MG63 (cell line): Measurements from ENCODE around the gene ZYG11B. TPM values are rescaled to one million over a fixed set of nuclear protein-coding genes. Genes with fewer than 3 reads are reported as not detected.
"Not testable (repeated sequence)": the region's sequence is repeated elsewhere in the genome, so short reads cannot be mapped to it uniquely, and the experiment has no call there.

Experiments
- DNase-seq: peaks from one replicate; pipeline ENCODE4 v3.0.0-alpha.2; 2020
- H3K27me3 ChIP-seq: fragments of 250-450 bp; sonication (Bioruptor Pico); 2 replicates; pipeline ENCODE4 v1.5.1; 2020; ENCODE audit warnings: mild to moderate bottlenecking, moderate library complexity
- H3K36me3 ChIP-seq: fragments of 250-450 bp; sonication (Bioruptor Pico); 2 replicates; pipeline ENCODE4 v1.5.1; 2020; ENCODE audit warnings: mild to moderate bottlenecking, moderate library complexity
- H3K4me3 ChIP-seq: fragments of 250-450 bp; sonication (Bioruptor Pico); 2 replicates; pipeline ENCODE4 v1.5.1; 2020; ENCODE audit warnings: mild to moderate bottlenecking, moderate library complexity
- H3K9me3 ChIP-seq: fragments of 250-450 bp; sonication (Bioruptor Pico); 2 replicates; pipeline ENCODE4 v1.5.1; 2020; ENCODE audit warnings: mild to moderate bottlenecking, moderate library complexity
- total RNA-seq: library from RNA; depleted of rRNA; stranded (reverse); fragments of >200 nt; shearing (Covaris generic); gene quantifications from 2 replicates; pipeline ENCODE4 v1.2.3, GENCODE V29; 2014; ENCODE audit warnings: low replicate concordance; rRNA removed

ZYG11B gene
- total RNA-seq: 9.9 and 15.8 TPM in 2 replicates

DNA sequence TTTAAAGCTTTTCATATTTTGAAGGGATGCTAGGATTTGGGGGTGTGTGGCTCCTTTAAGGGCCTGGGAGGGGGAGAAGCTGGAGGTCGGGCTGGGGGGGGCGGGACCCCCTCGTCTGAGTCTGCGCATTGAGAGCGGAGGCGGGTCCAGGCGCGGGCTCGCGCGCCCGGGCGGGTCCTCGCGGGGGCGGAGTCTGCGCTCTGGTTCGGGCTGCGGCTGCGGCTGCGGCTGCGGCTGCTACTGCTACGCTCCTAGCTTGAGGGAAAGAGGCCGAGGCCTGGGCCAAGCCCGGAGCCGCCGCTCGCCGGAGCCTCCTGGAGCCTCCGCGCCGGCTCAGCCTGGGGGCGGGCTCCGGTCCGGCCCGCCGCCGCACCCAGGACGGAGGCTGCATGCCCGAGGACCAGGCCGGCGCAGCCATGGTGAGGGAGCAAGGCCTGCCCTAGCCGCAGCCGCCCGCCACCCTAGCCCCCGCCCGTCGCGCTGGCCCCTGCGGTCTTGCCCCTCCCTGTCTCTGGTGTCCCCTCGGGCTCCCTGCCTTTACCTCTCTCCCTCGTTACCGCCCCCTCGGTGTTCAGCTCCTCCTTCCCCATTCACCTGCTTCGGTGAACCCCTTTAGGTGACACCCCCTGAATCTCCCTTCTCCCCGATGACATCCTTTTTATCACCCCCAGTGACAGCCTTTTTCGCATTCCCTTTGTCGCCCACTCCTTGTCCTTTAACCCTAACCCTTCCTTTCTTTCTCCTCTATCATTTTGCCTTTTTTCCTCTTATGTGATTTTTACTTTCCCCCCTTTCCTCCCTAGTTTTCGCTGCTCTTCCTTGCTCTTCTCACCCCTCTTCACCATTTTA is at the start of gene ZYG11B:
TSS of gene ZYG11B (plus strand) at position 189 of the 849 bp plus-strand sequence. CDS start at position 390, 201 bp downstream.
- peak within 1 kb of the TSS; percentile 80 for H3K4me3 ChIP-seq
- no peaks in the 10 kb centered on the region for H3K36me3 ChIP-seq
- peak; percentile 87 for DNase-seq
- no peaks in the 10 kb centered on the region for H3K27me3 ChIP-seq
- no peaks in the 10 kb centered on the region for H3K9me3 ChIP-seq

GRCh38 chr1:52677076-52677806 is 49.0 kb upstream of the ZYG11B start:
- DNase-seq: no peak
- Histone ChIP-seq H3K36me3 (no peaks in the 10 kb centered on the region), H3K27me3 (no peaks in the 10 kb centered on the region), H3K9me3 (no peaks in the 10 kb centered on the region), H3K4me3 (no peak overlapping the region)

DNA sequence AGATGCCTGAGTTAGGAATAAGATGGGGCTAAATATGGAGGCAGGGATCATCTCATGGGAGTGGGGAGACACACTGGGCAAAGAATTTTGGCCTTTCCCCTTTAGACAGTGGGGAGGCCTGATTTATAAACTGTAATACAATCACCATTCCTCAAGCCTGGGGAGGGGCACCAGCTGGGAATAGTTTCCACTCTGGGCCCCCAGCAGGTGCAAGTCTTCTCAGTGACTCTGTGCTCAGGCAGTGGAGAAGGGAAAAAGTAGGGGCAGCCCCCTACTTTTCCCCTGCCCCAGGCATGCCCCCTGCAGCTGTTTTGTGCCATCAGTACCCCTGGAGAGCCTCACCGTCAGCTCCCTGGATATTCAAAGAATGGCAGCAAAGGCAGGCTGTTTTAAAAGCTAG is 47.2 kb upstream of the ZYG11B start:
- Histone ChIP-seq H3K36me3 (peaks cover 1% of the 10 kb centered on the region; the same call in 1 of the 2 replicates), H3K4me3 (no peak overlapping the region), H3K9me3 (no peaks in the 10 kb centered on the region), H3K27me3 (no peaks in the 10 kb centered on the region)
- DNase-seq: no peak

DNA sequence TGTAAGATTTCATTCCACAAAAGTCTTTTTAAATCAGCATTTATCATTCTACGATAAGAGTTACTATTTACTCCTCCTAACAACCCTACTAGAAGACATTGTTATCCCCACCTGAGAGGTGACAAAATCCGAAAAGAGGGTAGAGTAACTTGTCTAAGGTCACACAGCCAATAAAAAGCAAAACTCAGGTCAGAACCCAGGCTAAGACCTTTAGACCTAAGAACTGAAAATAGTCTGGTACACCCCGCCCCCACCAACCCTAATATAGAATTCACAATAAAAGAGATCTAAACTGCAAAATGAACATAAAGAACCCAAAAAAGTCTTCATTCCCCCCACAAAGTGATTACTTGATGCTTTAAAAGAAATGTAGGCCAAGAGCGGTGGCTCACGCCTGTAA is 46.8 kb upstream of the ZYG11B start:
- no peak for DNase-seq
- Histone ChIP-seq H3K9me3 (no peaks in the 10 kb centered on the region), H3K36me3 (peaks cover 5% of the 10 kb centered on the region; the same call in 1 of the 2 replicates), H3K27me3 (no peaks in the 10 kb centered on the region), H3K4me3 (no peak overlapping the region)

GRCh38 chr1:52680353-52680752 is 45.9 kb upstream of the ZYG11B start:
- Histone ChIP-seq H3K27me3 (no peaks in the 10 kb centered on the region), H3K36me3 (peaks cover 12% of the 10 kb centered on the region), H3K4me3 (no peak overlapping the region), H3K9me3 (no peaks in the 10 kb centered on the region)
- no peak for DNase-seq

DNA sequence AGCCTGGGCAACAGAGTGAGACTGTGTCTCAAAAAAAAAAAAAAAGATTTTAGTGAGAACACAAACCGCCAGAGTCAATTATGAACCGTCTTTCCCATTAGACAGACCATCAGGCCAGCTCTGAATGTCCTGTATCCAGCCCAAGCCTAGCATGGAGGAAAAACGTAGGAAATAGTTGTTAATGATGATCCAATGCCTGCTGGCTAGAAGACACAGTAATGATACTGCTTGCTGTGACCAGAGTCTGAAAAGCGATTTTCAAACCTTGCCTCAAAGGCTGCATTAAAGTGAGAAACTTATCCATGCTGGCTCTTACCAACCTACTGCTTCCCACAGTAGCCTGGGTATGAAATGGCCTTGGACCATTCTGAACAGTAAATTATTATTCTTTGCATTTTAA is 45.1 kb upstream of the ZYG11B start:
- Histone ChIP-seq H3K36me3 (peaks cover 20% of the 10 kb centered on the region), H3K27me3 (no peaks in the 10 kb centered on the region), H3K4me3 (no peak overlapping the region), H3K9me3 (no peaks in the 10 kb centered on the region)
- DNase-seq: no peak

GRCh38 chr1:52683367-52683940 is 42.8 kb upstream of the ZYG11B start:
- Histone ChIP-seq H3K4me3 (no peak overlapping the region), H3K27me3 (no peaks in the 10 kb centered on the region), H3K9me3 (no peaks in the 10 kb centered on the region), H3K36me3 (peaks cover 42% of the 10 kb centered on the region)
- no peak for DNase-seq

- no peaks in the 10 kb centered on the region for H3K9me3 ChIP-seq
These were observed 41.7 kb upstream of the ZYG11B start for GRCh38 chr1:52684545-52684944.

DNA sequence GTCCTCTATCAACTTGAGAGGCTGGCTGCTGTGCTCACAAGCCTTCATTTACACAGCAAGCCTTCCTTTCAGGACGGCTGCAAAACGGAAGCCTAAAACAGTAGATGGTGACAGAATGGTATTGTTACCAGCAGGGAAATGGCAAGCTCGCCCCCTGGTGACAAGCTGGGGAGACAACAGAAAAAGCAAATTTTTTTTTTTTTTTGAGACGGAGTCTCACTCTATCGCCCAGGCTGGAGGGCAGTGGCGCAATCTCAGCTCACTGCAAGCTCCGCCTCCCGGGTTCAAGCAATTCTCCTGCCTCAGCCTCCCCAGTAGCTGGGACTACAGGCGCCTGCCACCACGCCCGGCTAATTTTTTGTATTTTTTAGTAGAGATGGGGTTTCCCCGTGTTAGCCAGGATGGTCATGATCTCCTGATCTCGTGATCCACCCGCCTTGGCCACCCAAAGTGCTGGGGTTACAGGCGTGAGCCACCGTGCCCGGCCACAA is 39.9 kb upstream of the ZYG11B start:
- H3K27me3 ChIP-seq, H3K9me3 ChIP-seq, H3K4me3 ChIP-seq: not testable (repeated sequence)
- peaks cover 58% of the 10 kb centered on the region for H3K36me3 ChIP-seq
- DNase-seq: peak; percentile 31

More at GRCh38 chr1:52684545-52684944, 41.7 kb upstream of the ZYG11B start:
- no peak for DNase-seq
- Histone ChIP-seq H3K27me3 (no peaks in the 10 kb centered on the region), H3K4me3 (no peak overlapping the region), H3K36me3 (peaks cover 47% of the 10 kb centered on the region)

GRCh38 chr1:52686830-52687229 is 39.4 kb upstream of the ZYG11B start:
- peaks cover 61% of the 10 kb centered on the region for H3K36me3 ChIP-seq
- H3K9me3 ChIP-seq: no peaks in the 10 kb centered on the region
- no peak for DNase-seq
- no peak overlapping the region for H3K4me3 ChIP-seq
- no peaks in the 10 kb centered on the region for H3K27me3 ChIP-seq

GRCh38 chr1:52691821-52692220 is 34.4 kb upstream of the ZYG11B start:
- H3K36me3 ChIP-seq: peaks cover 58% of the 10 kb centered on the region
- no peaks in the 10 kb centered on the region for H3K9me3 ChIP-seq
- no peak for DNase-seq
- no peak overlapping the region for H3K4me3 ChIP-seq
- no peaks in the 10 kb centered on the region for H3K27me3 ChIP-seq

- H3K27me3 ChIP-seq: no peaks in the 10 kb centered on the region
- peaks cover 50% of the 10 kb centered on the region for H3K36me3 ChIP-seq
- DNase-seq: no peak
- H3K4me3 ChIP-seq: no peak overlapping the region
- H3K9me3 ChIP-seq: no peaks in the 10 kb centered on the region
These were observed 33.6 kb upstream of the ZYG11B start for GRCh38 chr1:52692697-52693096.

- H3K27me3 ChIP-seq, DNase-seq, H3K9me3 ChIP-seq, H3K4me3 ChIP-seq: not testable (repeated sequence)
- peaks cover 44% of the 10 kb centered on the region for H3K36me3 ChIP-seq
These were observed 32.9 kb upstream of the ZYG11B start for GRCh38 chr1:52693351-52693750.

GRCh38 chr1:52693843-52694242 is 32.4 kb upstream of the ZYG11B start:
- H3K27me3 ChIP-seq: no peaks in the 10 kb centered on the region
- no peaks in the 10 kb centered on the region for H3K9me3 ChIP-seq
- H3K36me3 ChIP-seq: peaks cover 39% of the 10 kb centered on the region
- no peak for DNase-seq
- no peak overlapping the region for H3K4me3 ChIP-seq

GRCh38 chr1:52695627-52696026 is 30.6 kb upstream of the ZYG11B start:
- no peak for DNase-seq
- H3K36me3 ChIP-seq: peaks cover 31% of the 10 kb centered on the region

DNA sequence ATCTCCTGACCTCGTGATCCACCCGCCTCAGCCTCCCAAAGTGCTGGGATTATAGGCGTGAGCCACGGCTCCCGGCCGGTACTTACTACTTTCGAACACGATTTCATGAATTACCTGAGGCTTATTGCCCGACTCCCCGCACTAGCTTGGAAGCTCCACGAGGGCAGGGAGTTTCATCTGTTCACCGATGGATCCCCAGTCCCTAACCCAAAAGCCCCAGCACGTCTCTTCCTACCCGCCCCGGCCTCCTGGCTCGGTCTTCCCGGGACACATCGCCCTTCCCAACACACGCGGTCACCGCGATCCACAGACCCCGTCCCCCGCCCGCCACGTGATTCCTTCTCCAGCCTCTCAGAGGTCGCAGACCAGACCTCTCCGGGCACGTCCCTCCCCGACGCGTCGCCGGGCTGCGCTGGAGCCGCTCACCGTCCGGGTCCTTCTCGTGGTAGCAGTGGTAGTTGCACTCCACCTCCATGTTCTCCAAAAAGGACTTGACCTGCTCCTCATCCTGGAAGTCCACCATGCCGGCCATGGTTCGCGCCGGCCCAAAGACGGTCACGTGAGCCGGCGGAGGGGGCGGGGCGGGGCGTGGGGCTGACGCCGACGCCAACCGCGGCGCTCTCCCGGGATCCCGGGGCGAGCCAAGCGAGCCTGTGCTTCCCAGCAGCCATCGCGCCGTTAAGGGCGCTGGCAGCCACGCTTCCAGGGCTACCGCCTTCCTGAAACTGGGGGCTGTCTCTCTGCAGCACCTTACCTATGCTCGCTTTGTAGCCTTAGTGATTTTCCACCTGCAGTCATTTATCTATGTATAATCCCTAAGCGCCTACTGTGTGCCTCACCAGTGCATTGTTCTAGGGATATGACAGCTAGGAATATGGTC is 28.2 kb upstream of the ZYG11B start, which contains the start of gene COA7:
TSS of gene COA7 (minus strand) at position 553 of the 880 bp plus-strand sequence. CDS start at position 532, 21 bp downstream.
- peak within 1 kb of the TSS; percentile 78 for H3K4me3 ChIP-seq

More at GRCh38 chr1:52695627-52696026, 30.6 kb upstream of the ZYG11B start:
- H3K4me3 ChIP-seq: no peak overlapping the region
- H3K27me3 ChIP-seq: no peaks in the 10 kb centered on the region
- no peaks in the 10 kb centered on the region for H3K9me3 ChIP-seq

More for the DNA sequence above, 28.2 kb upstream of the ZYG11B start, which contains the start of gene COA7:
- H3K9me3 ChIP-seq: no peaks in the 10 kb centered on the region
- H3K27me3 ChIP-seq: no peaks in the 10 kb centered on the region
- peaks cover 12% of the 10 kb centered on the region for H3K36me3 ChIP-seq
- peak; percentile 87 for DNase-seq
